Epithelial cell of esophagus (primary cell): ENCODE data around the gene MVB12B.

Experiments
- DNase-seq: peaks from one replicate; pipeline ENCODE4 v3.0.0; 2010; ENCODE audit warnings: low read depth
- H3K4me3 ChIP-seq: 2 replicates; pipeline ENCODE4 v1.5.1; 2011; ENCODE audit warnings: mild to moderate bottlenecking, low read length, control low read depth
- TF ChIP-seq, protein P1 (sequence below): IDR thresholded peaks from 2 replicates; pipeline ENCODE4 v1.5.1; 2011; ENCODE audit warnings: low read depth, mild to moderate bottlenecking, low read length, control low read depth, inconsistent platforms; ENCODE audit not compliant: insufficient read depth; ENCODE audit errors: missing control alignments

MVB12B gene

DNA sequence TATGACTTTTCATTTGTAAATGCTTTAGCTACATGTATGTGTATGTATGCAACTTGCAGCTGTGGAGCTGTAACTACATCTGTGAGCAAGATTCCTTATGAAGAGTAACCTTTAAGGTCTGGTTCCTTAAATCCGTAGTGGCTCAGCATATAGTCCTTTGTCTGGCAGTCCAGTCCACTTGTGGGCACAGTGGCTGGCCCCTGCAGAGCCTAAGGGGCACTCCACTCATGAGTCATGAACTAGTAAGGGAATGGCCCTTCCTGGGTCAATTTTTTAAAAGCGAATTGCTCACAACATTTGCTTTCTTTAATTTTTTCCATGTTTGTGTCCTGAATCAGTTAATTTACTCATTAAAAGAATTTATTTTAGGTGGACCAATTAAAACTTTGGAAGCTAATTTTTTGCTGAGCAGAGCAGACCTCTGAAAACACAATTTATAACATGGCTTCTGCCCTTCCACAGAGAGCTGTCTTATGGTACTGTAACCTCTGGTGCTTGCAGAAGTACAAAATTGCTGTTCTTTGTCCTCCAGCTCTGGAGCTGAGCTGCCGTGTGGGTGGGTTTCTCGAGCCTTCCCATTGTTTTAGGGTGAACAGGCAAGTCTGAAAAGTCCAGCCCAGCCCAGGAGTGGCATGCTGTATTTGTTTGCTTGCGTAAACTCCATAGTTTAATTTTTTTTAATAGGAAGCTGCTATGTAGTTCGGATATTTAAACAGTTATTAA lies 110.1 kb downstream of the MVB12B start:
- H3K4me3 ChIP-seq: no peak overlapping the region
- TF ChIP-seq, protein P1, sequence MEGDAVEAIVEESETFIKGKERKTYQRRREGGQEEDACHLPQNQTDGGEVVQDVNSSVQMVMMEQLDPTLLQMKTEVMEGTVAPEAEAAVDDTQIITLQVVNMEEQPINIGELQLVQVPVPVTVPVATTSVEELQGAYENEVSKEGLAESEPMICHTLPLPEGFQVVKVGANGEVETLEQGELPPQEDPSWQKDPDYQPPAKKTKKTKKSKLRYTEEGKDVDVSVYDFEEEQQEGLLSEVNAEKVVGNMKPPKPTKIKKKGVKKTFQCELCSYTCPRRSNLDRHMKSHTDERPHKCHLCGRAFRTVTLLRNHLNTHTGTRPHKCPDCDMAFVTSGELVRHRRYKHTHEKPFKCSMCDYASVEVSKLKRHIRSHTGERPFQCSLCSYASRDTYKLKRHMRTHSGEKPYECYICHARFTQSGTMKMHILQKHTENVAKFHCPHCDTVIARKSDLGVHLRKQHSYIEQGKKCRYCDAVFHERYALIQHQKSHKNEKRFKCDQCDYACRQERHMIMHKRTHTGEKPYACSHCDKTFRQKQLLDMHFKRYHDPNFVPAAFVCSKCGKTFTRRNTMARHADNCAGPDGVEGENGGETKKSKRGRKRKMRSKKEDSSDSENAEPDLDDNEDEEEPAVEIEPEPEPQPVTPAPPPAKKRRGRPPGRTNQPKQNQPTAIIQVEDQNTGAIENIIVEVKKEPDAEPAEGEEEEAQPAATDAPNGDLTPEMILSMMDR: no peak
- DNase-seq: no peak

- DNase-seq: no peak
- H3K4me3 ChIP-seq: no peak overlapping the region
- TF ChIP-seq, protein P1: no peak
Observed at GRCh38 chr9:126437268-126437666, 110.6 kb downstream of the MVB12B start.

DNA sequence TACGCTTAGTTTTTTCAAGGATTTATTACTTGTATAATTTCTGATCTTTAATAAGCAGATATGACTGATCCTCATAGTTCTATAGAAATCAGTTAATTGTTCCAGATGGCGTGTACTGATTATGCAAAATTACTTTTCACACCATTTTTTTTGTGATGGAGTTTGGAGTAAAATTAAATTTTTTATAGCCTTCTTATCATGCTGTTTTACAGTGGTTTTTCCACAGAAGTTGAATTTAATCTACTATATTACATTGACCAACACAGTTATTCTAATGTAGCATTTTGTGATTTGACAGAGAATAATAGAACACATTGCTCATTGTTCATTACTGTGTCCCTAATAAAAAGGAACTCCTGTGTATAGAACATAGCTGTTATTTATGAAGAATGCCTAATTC lies 111.1 kb downstream of the MVB12B start:
- TF ChIP-seq, protein P1: no peak
- H3K4me3 ChIP-seq: no peak overlapping the region
- no peak for DNase-seq

GRCh38 chr9:126438741-126439401 lies 112.2 kb downstream of the MVB12B start:
- TF ChIP-seq, protein P1: no peak
- H3K4me3 ChIP-seq: no peak overlapping the region
- no peak for DNase-seq

DNA sequence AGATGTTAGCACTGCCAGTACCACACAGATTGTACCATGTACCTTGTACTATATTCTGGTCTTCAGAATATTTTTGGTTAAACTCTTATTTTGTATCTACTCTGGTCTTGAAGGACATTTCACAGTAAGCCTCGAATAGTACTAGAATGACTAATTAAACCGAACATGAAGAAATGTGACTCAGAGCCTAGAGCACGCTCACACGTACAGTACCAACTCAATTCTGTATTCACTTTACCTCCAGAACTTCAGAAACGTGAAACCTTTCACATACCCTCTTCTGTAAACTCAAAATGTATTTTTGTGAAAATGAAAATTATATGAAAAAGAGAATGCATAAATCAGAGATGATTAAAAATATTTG lies 112.8 kb downstream of the MVB12B start:
- TF ChIP-seq, protein P1: no peak
- no peak overlapping the region for H3K4me3 ChIP-seq
- DNase-seq: peak; percentile 75

DNA sequence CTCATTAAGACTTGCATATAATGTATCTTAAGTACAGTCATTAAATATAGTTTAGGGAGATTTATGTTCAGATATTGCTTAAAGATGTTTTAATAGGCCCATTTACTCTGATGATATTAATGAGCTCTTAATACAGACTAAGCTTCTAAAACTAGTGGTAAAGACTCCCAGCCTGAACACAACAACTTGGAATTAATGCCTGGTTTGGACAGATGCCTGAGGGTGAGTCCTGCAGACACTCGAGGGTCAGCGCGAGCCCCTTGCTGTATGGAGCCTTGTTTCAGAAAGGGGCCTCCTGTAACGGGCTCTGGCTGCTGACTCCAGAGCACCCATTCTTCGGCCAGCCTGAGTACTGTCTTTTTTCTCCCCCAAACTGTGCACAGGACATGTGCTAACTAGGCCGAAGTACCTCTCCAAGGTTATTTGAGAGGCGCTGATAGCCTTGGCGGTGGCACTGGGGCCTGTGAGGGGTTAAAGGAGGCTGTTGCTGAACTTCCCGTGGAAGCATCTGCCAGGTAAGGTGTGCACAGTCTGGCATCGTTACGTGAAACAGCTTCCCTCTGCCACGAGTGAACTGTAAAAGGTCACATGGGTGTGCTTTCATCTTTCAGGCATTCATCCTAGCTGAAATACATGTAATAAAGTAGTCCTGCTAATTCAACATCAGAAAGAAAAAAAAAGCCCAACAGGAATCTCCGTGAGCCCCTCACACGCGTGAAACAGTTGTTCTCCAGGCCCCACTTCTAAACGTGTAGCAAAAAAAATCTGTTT lies 113.4 kb downstream of the MVB12B start:
- no peak overlapping the region for H3K4me3 ChIP-seq
- TF ChIP-seq, protein P1: no peak
- DNase-seq: no peak

- no peak for DNase-seq
- no peak overlapping the region for H3K4me3 ChIP-seq
- TF ChIP-seq, protein P1: no peak
Observed at GRCh38 chr9:126440940-126441339, 114.3 kb downstream of the MVB12B start.
